ENCODE data around the gene TRDN.

GRCh38 chr6:123594776-123595175, 42.0 kb downstream of the TRDN start:
- TF ChIP-seq, protein P1, sequence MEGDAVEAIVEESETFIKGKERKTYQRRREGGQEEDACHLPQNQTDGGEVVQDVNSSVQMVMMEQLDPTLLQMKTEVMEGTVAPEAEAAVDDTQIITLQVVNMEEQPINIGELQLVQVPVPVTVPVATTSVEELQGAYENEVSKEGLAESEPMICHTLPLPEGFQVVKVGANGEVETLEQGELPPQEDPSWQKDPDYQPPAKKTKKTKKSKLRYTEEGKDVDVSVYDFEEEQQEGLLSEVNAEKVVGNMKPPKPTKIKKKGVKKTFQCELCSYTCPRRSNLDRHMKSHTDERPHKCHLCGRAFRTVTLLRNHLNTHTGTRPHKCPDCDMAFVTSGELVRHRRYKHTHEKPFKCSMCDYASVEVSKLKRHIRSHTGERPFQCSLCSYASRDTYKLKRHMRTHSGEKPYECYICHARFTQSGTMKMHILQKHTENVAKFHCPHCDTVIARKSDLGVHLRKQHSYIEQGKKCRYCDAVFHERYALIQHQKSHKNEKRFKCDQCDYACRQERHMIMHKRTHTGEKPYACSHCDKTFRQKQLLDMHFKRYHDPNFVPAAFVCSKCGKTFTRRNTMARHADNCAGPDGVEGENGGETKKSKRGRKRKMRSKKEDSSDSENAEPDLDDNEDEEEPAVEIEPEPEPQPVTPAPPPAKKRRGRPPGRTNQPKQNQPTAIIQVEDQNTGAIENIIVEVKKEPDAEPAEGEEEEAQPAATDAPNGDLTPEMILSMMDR (IDR thresholded peaks at IDR 0.05), result no peak
- no peak for TF ChIP-seq POLR2A (IDR thresholded peaks at IDR 0.05)

Measured in body of pancreas (tissue), 4 donors.